Measurements from ENCODE around the gene SCAF1.
"Not testable (repeated sequence)": the region's sequence is repeated elsewhere in the genome, so short reads cannot be mapped to it uniquely, and the experiment has no call there.

The SCAF1 gene

GRCh38 chr19:49616945-49617344 lies 25.1 kb upstream of the SCAF1 start:
- DNase-seq, result no peak

GRCh38 chr19:49617860-49618259 lies 24.1 kb upstream of the SCAF1 start:
- not testable (repeated sequence) for DNase-seq

- no peak for DNase-seq
These were observed 16.8 kb upstream of the SCAF1 start for GRCh38 chr19:49624967-49625910.

- no peak for DNase-seq
These were observed 15.8 kb upstream of the SCAF1 start for GRCh38 chr19:49626226-49626625.

GRCh38 chr19:49629659-49630058 lies 12.3 kb upstream of the SCAF1 start:
- DNase-seq, result no peak

GRCh38 chr19:49631014-49631588 lies 10.9 kb upstream of the SCAF1 start:
- DNase-seq, result no peak

GRCh38 chr19:49631610-49632192 lies 10.3 kb upstream of the SCAF1 start:
- DNase-seq, result no peak

- DNase-seq, result no peak
These were observed 9.4 kb upstream of the SCAF1 start for GRCh38 chr19:49632576-49632975.

GRCh38 chr19:49633273-49633672 lies 8.7 kb upstream of the SCAF1 start:
- not testable (repeated sequence) for DNase-seq

GRCh38 chr19:49635530-49636232 lies 6.3 kb upstream of the SCAF1 start:
- DNase-seq, result no peak

- no peak for DNase-seq
These were observed 5.6 kb upstream of the SCAF1 start for GRCh38 chr19:49636233-49636932.

- no peak for DNase-seq
These were observed 3.9 kb upstream of the SCAF1 start for GRCh38 chr19:49637821-49638738.

GRCh38 chr19:49639401-49640112 lies 2.5 kb upstream of the SCAF1 start:
- no peak for DNase-seq

GRCh38 chr19:49640113-49640898 lies 1.7 kb upstream of the SCAF1 start, which contains the start of gene RRAS:
TSS of gene RRAS (minus strand) at chr19:49640143. CDS start at chr19:49640098, 45 bp downstream.
- DNase-seq, result peak; percentile 95 to 98 (median 96)

GRCh38 chr19:49642492-49643035 lies 555 bp downstream of the SCAF1 start:
- DNase-seq, result no peak

GRCh38 chr19:49643466-49643865 lies 1.5 kb downstream of the SCAF1 start:
- no peak for DNase-seq

GRCh38 chr19:49645592-49645991 lies 3.6 kb downstream of the SCAF1 start:
- no peak for DNase-seq

GRCh38 chr19:49645995-49646394 lies 4.0 kb downstream of the SCAF1 start:
- no peak for DNase-seq

GRCh38 chr19:49646586-49646985 lies 4.6 kb downstream of the SCAF1 start:
- no peak for DNase-seq

Data from activated naive CD4-positive, alpha-beta T cell (primary cell).